SU-DHL-6 (cell line): Measurements from ENCODE around the gene OTULIN.
A peak's percentile ranks its signal among the peaks of the same experiment; 100 is the strongest.

Experiments
- H2AFZ ChIP-seq: fragments of 200-600 bp; sonication (generic); 2 replicates; pipeline ENCODE4 v1.6.1; 2014; ENCODE audit warnings: low read depth, mild to moderate bottlenecking, moderate library complexity, mixed read lengths, antibody characterized with exemption, low read length; ENCODE audit not compliant: severe bottlenecking
- H3F3A ChIP-seq: fragments of 200-600 bp; shearing (Covaris generic); 2 replicates; pipeline ENCODE4 v1.6.0; 2016; ENCODE audit warnings: antibody characterized with exemption, mild to moderate bottlenecking; ENCODE audit not compliant: insufficient read depth
- H3K27ac ChIP-seq: fragments of 200-600 bp; sonication (generic); 2 replicates; pipeline ENCODE4 v1.5.1; 2016; ENCODE audit warnings: low read depth, mild to moderate bottlenecking, low read length, moderate library complexity, mixed read lengths
- H3K27me3 ChIP-seq: fragments of 200-600 bp; sonication (generic), shearing (Covaris generic); 2 replicates; pipeline ENCODE4 v1.6.0; 2014; ENCODE audit warnings: mild to moderate bottlenecking, low read length
- H3K36me3 ChIP-seq: fragments of 200-600 bp; sonication (generic); 2 replicates; pipeline ENCODE4 v1.6.1; 2014; ENCODE audit warnings: mild to moderate bottlenecking, low read length, mixed read lengths
- H3K4me2 ChIP-seq: fragments of 300-600, 200-600 bp; shearing (Covaris generic), sonication (generic); 2 replicates; pipeline ENCODE4 v1.6.0; 2014; ENCODE audit warnings: low read length, low read depth, mild to moderate bottlenecking; ENCODE audit not compliant: poor library complexity, severe bottlenecking
- H3K4me3 ChIP-seq: fragments of 200-600 bp; sonication (generic); 2 replicates; pipeline ENCODE4 v1.5.1; 2014; ENCODE audit warnings: antibody characterized with exemption, low read length, mild to moderate bottlenecking, mixed read lengths; ENCODE audit not compliant: insufficient read depth, poor library complexity, severe bottlenecking
- H3K79me2 ChIP-seq: fragments of 200-600 bp; sonication (generic); 2 replicates; pipeline ENCODE4 v1.6.1; 2014; ENCODE audit warnings: mild to moderate bottlenecking, low read length, moderate library complexity; ENCODE audit not compliant: insufficient read depth
- H3K9ac ChIP-seq: fragments of 200-600 bp; sonication (generic); 2 replicates; pipeline ENCODE4 v1.7.0; 2014; ENCODE audit warnings: mild to moderate bottlenecking, low read length
- H3K9me2 ChIP-seq: fragments of 200-600 bp; sonication (generic); replicated peaks from 2 replicates; pipeline ENCODE4 v1.6.1; 2014; ENCODE audit warnings: low read length; ENCODE audit not compliant: insufficient read depth
- H3K9me3 ChIP-seq: fragments of 200-600 bp; sonication (generic); 2 replicates; pipeline ENCODE4 v1.6.1; 2014; ENCODE audit warnings: low read length, mixed read lengths; ENCODE audit not compliant: insufficient read depth
- H4K20me1 ChIP-seq: fragments of 200-600 bp; sonication (generic); 2 replicates; pipeline ENCODE4 v1.6.1; 2014; ENCODE audit warnings: low read depth, mild to moderate bottlenecking, antibody characterized with exemption, low read length, moderate library complexity, mixed read lengths
- EZH2phosphoT487 ChIP-seq: fragments of 200-600 bp; sonication (generic), shearing (Covaris generic); conservative IDR thresholded peaks from 2 replicates; pipeline ENCODE4 v1.6.1; 2018; ENCODE audit warnings: mild to moderate bottlenecking, antibody characterized with exemption, low read length, moderate library complexity, mixed read lengths
- TF ChIP-seq, protein P1 (sequence below): fragments of 200-600 bp; sonication (generic); IDR thresholded peaks from one replicate; pipeline ENCODE4 v1.5.1; 2017; ENCODE audit warnings: antibody characterized with exemption, mild to moderate bottlenecking, low read length, moderate library complexity; ENCODE audit not compliant: insufficient read depth, poor library complexity, severe bottlenecking

Gene OTULIN

DNA sequence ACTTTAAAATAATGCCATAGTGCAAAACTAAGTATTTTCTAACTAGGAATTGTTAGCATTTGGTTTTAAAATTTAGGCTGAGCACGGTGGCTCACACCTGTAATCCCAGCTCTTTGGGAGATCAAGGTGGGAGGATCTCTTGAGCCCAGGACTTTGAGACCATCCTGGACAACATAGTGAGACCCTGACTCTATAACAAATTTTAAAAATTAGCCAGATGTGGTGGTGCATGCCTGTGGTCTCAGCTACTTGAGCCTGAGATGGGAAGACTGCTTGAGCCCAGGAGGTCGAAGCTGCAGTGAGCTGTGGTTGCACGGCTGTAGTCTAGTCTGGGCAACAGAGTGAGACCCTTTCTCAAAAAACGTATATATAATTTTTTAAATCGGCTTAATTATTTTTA is 4.9 kb downstream of the OTULIN start:
- TF ChIP-seq EZH2phosphoT487 = no peak
- TF ChIP-seq, protein P1, sequence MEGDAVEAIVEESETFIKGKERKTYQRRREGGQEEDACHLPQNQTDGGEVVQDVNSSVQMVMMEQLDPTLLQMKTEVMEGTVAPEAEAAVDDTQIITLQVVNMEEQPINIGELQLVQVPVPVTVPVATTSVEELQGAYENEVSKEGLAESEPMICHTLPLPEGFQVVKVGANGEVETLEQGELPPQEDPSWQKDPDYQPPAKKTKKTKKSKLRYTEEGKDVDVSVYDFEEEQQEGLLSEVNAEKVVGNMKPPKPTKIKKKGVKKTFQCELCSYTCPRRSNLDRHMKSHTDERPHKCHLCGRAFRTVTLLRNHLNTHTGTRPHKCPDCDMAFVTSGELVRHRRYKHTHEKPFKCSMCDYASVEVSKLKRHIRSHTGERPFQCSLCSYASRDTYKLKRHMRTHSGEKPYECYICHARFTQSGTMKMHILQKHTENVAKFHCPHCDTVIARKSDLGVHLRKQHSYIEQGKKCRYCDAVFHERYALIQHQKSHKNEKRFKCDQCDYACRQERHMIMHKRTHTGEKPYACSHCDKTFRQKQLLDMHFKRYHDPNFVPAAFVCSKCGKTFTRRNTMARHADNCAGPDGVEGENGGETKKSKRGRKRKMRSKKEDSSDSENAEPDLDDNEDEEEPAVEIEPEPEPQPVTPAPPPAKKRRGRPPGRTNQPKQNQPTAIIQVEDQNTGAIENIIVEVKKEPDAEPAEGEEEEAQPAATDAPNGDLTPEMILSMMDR = no peak
- no peak overlapping the region for H3K27ac ChIP-seq
- H3K79me2 ChIP-seq = peaks cover 96% of the 10 kb centered on the region

DNA sequence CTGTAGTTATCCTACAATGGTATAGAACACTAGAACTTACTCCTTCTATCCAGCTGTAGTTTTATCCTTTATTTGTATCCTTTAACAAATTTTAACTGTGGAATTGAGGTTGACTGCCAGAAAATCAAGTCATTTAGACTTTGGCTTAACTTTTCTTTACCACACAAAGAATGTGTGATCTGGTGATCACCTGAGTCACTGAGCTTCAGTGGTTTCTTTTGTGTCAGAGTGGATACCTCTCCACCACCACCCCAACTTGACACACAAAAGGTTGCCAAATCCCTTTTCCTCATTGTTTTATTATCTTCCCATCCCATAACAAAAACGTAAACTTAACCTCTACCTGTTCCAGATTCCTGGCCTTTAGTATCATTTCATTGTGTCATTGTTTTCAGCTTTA is 5.5 kb downstream of the OTULIN start:
- H4K20me1 ChIP-seq = peaks cover 30% of the 10 kb centered on the region; the same call in 1 of the 2 replicates
- peaks cover 7% of the 10 kb centered on the region; the same call in 1 of the 2 replicates for H3K36me3 ChIP-seq
- H3K4me3 ChIP-seq = no peak overlapping the region
- H3F3A ChIP-seq = peaks cover 26% of the 10 kb centered on the region
- H3K9me3 ChIP-seq = no peaks in the 10 kb centered on the region
- H3K79me2 ChIP-seq = peaks cover 100% of the 10 kb centered on the region
- TF ChIP-seq EZH2phosphoT487 = no peak
- TF ChIP-seq, protein P1 = no peak
- H2AFZ ChIP-seq = no peak overlapping the region
- H3K27ac ChIP-seq = no peak overlapping the region
- H3K9me2 ChIP-seq = no peaks in the 10 kb centered on the region
- H3K27me3 ChIP-seq = no peaks in the 10 kb centered on the region
- H3K9ac ChIP-seq = no peak overlapping the region
- H3K4me2 ChIP-seq = peak overlapping the region; percentile 91

More for the DNA sequence above, 4.9 kb downstream of the OTULIN start:
- Histone ChIP-seq H3K36me3 (peaks cover 7% of the 10 kb centered on the region; the same call in 1 of the 2 replicates), H2AFZ (no peak overlapping the region), H3F3A (peaks cover 21% of the 10 kb centered on the region), H3K9me2 (no peaks in the 10 kb centered on the region), H3K27me3 (no peaks in the 10 kb centered on the region), H3K4me2 (no peak overlapping the region), H4K20me1 (peaks cover 30% of the 10 kb centered on the region; the same call in 1 of the 2 replicates), H3K4me3 (no peak overlapping the region), H3K9me3 (no peaks in the 10 kb centered on the region), H3K9ac (no peak overlapping the region)

DNA sequence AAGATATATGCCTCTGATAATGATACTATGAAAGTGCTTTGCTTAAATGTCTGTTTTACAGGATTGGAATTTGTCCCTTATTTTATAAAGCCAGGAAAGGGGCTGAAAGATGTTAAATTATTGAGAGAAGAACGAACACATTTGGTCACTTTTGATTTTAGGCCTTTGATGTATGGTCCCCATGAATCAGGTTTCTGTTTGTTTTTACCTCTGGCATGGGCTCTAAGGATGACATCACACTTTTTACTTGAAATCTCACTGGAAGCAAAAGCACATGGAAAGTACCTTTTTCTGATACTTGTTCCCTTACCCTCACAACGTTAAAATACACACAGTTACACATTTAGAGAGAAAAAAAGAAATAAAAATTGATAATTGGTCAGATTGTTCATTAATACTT is 6.9 kb downstream of the OTULIN start:
- peaks cover 28% of the 10 kb centered on the region; the same call in 1 of the 2 replicates for H4K20me1 ChIP-seq
- peaks cover 100% of the 10 kb centered on the region for H3K79me2 ChIP-seq

More for the DNA sequence above, 6.9 kb downstream of the OTULIN start:
- peaks cover 7% of the 10 kb centered on the region; the same call in 1 of the 2 replicates for H3K36me3 ChIP-seq
- H3K4me3 ChIP-seq = no peak overlapping the region
- H3K27ac ChIP-seq = no peak overlapping the region
- no peak overlapping the region for H2AFZ ChIP-seq
- H3K27me3 ChIP-seq = no peaks in the 10 kb centered on the region
- H3K9me3 ChIP-seq = no peaks in the 10 kb centered on the region
- H3K9me2 ChIP-seq = no peaks in the 10 kb centered on the region
- H3F3A ChIP-seq = peaks cover 27% of the 10 kb centered on the region
- H3K9ac ChIP-seq = no peak overlapping the region
- TF ChIP-seq, protein P1 = no peak
- TF ChIP-seq EZH2phosphoT487 = no peak
- peak overlapping the region; percentile 91 for H3K4me2 ChIP-seq
